CD4-positive, alpha-beta T cell treated with Interleukin-4 for 4 hours (primary cell): ENCODE data around the gene RNF220.
"Not testable (repeated sequence)": the region's sequence is repeated elsewhere in the genome, so short reads cannot be mapped to it uniquely, and the experiment has no call there.

Experiments used
- DNase-seq: peaks from one replicate; pipeline ENCODE4 v3.0.0-alpha.2; 2020

Gene RNF220

DNA sequence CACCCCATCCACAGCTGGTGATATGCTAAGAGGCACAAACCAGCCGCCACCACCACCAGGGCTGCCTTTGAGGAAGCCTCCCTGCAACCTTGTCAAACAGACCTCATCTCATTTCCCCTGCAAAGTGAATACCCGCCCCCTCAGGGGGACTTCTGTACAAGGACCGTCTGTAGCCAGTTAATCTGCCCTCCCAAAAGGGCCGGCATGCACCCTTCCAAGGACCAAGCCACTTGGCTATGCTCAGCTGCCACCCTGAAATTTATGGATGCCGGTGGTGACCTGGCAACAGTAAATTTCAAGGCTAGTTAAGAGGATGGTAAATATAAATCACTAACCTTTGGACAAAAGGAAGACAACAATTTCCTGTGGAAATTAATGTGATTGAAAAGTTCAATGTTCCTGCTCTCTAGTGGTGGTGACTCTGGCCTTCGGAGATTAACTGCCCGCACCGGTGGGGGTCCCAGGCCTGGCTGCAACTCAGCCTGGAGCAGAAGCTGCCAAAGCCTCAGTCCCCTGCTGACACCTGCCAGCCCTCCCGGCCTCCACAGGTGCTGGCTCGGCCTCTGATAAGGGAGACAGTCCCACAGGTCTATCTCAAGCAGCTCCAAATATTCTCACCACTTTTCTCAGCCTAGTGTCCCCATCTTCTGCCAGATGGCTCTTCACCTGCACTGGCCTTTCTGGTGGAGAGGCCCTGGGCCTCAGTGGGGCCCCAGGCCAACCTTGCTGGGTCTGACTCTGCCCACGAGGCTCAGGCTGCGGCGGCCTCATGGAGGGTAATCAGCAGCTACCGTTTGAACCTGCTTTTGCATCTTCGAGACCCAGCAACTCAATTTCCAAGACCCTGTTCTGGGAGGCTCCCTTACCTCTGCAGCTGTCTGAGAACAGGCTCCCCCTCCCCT is 257.0 kb downstream of the RNF220 start:
- DNase-seq, result no peak

DNA sequence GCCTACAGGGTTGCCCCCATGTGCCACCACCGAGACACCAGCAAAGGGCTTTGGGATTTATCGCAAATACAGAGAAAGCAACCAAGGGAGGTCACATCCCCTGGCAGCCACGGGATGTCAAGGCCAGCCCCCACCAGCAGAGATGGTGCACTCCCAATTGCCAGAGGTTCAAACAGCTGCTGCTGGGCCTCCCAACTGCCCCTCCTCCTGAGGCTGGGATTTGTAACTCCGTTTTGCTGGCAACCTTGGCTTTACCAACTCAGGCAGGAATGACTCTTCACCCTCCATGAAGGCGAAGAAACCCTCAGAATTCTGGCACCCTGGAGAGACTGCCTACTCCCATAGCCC is 257.6 kb downstream of the RNF220 start:
- DNase-seq, result no peak

DNA sequence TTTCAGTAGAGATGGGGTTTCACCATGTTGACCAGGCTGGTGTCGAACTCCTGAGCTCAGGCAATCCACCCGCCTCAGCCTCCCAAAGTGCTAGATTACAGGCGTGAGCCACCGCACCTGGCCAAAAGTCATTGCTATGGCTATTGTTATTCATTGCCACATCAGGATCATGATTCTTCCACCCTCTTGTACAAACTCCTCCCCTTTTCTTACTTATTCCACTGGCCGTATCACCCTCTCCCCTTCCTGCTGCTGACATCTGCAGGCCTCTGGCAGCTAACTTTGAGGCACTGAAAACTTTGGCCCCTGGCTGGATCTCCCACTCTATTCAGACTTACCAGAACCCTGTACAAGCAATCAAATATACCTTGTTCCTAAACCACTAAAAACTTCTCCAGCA is 258.4 kb downstream of the RNF220 start:
- no peak for DNase-seq

DNA sequence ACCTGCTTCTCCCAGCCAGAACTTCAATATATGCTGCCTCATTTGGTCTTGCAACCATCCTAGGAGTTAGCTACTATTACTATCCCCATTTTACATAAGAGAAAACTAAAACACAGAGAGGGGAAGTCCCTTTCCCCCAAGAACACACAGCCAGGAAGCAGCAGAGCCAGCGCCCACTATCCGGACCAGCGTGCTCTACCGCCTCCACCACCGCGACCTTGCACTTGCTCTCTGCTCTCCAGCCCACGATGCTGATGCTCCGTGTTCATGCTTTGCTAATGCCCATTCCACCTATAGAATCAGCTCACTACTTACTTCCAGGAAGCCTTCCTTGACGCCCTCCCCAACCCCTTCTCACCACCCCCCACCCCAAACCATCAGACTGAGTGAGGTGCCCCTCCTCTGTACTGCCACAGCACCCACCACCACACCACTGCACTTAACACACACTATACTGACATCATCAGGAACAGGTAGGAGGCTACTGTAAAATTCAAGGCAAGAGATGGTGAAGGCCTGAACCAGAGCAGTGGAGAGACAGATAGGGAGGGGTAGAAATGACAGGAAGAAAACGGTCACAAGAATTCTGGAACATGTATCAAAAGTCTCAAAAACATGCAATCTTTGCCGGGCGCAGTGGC is 259.8 kb downstream of the RNF220 start:
- no peak for DNase-seq

DNA sequence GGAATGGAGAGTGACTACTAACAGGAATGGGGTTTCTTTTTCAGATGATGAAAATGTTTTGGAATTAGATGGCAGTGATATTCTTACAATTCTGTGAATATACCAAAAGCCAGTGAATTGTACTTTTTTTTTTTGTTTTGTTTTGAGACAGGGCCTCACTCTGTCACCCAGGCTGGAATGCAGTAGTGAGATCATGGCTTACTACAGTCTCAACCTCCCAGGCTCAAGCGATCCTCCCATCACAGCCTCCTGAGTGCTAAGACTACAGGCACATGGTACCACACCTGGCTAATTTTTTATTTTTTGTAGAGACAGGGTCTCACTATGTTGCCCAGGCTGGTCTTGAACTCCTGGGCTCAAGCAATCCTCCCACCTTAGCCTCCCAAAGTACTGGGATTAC is 261.7 kb downstream of the RNF220 start:
- not testable (repeated sequence) for DNase-seq

DNA sequence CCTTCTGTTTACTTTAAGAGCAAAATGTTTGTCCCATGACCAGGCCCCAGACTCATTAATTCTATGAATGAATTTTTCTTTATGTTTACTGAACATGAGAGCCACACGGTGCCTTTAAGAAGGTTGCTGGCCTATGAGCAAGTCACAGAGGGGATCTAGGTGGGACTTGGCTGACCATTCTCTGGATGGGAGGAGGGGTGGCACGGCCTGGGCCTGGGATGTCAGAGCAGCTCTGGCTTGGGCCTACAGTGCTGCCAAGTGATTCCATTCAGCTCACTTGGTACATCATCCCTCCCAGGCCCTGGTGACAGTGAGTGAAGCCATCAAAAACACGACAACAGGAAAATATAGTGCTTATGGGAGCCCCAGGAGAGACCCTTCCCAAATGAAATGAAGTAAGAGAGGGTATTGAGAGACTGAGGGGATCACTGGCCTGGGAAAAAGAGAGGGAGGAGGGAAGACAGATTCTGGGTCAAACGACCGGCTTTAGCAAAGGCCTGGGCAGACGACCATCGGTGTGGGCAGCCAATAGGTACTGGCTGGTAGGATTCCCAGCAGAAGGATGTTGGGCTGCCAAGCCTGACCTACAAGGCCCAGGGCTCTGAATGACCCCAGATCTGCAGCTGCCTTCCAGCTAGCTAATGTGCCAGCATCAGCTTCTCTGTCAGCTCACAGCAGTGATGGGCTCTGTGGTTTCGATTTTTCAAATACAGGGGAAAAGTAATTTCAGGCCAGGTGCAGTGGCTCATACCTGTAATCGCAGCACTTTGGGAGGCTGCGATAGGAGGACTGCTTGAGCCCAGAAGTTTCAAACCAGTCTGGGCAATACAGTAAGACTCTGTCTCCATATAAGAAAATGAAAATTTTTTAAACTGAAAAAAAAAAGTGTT is 265.9 kb downstream of the RNF220 start:
- DNase-seq, result no peak

DNA sequence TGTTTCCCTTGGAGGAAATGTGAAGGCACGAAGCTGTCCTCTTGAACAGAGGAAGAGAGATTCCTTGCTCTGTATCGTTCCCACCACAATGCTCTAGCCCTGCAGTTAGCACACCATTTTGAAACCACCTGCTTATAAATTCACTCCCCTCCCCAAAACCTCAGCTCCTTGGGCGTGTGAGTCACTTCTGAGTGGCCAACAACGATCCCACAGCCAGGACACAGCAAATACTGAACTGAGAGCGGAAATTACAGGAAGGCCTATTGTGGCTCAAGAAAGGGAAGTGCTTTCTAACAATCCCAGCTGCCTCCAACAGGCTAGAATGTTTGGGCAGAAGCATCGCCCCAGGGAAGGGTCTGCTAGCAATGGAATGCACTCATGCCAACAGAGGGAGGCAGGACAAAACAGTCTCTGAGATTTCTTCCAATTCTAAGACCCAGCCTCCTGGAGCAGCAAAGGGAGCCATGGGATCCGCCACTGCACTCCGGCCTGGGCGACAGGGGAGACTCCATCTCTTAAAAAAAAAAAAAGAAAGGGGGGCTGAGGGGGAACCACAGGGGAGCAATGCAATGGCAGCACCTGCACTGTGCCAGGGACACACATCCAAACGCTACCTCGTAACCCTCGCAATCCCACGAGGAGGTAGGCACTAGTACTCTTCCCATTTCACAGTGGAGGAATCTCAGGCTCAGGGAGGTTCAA is 267.4 kb downstream of the RNF220 start:
- DNase-seq, result peak; percentile 22

DNA sequence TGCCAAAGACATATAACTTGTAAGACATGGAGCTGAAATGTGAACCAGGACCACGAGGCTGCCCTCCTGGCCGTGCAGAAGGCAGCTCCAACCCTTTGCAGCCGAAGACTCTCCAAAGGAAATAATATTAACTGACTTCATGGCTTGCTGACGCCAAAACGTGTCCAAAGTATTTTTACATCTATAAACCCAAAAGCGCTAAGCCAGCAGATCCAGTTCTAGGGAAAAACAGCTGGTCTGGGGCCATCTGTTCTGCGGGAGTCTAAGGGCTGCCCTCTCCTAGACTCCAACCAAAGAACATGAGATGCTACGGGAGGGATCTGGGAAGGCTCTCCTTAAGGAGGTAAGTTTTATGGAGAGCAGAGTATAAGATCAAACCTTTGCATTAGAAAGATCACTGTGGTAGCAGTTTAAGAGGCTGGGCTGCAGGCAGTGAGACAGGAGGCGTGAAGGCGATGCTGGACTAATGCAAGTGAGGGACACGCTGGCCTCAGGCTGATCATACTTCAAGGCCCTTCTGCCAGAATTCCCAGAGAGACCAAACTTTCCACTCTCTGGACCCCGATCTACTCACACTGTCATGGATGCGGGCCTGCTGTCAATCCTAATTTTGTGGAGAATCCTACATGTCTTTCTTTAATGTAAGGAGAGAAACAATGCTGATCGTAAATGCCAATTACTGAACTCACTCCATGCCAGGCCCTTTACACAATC is 268.1 kb downstream of the RNF220 start:
- DNase-seq, result no peak

DNA sequence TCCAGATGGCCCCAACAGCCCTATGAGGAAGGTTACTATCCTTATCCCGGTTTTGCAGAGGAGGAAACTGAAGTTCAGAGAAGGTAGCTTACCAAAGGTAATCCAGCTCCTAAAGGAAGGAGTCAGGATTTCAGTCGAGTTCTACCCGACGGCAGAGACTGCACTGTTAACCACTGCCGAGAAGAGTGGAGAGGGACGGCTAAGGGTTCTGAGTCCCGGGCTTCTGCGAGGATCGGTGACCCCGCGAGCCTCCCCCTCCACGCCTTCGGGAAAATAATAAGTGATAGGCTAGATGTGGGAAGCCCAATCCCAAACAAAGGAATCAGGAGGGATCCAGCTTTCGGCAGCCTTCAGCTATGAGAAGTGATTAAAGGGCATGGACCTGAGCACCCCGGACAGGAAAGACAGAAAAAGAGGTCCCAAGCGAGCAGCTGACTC is 268.6 kb downstream of the RNF220 start:
- no peak for DNase-seq

DNA sequence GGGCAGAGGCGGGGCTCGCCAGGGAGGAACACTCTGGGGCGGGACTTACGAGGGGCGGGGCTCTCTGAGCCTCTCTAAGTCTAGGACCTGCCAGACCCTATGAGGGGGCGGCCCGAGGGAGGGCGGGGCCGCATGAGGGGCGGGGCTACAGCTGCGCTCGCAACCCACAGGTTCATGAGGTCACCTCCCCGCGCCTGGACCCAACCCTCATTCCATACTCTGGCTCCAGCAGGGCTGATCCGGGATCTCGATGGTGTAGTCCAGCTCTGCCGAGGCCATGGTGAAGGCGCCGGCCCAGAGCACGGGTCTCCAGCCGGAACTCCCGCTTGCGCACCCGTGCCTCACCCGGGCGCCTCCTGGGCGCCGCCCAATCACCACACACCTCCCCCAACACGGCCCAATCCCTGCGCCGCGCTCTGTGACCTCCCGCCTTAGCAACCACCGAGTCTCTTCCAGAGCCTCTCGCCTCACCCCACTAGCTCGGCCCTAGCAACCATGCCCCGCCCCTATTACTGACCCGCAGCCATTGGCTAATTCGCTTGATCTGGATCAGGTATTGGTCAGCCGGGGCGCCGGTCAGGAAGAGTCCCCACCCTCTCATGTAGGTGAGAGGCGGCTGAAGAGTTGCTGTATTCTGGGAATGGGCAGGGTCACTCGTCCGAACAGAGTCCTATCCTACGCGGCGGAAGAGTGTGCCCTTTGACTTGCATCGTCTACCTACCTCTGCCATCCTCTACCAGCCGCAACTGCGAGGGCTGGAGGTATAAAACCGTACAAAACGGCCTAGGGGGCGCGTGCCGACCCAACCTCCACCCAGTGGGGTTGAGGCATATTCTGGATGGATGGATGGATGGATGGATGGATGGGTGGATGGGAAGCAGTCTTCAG is 269.3 kb downstream of the RNF220 start, which contains the start of the genes ARMH1 and TMEM53:
TSS of gene ARMH1 (plus strand) at position 602 of the 888 bp plus-strand sequence. CDS start 14,984 bp downstream, outside the sequence.
TSS of gene TMEM53 (minus strand) at position 369 of the 888 bp plus-strand sequence. CDS start at position 279, 90 bp downstream.
- DNase-seq, result peak; percentile 99

DNA sequence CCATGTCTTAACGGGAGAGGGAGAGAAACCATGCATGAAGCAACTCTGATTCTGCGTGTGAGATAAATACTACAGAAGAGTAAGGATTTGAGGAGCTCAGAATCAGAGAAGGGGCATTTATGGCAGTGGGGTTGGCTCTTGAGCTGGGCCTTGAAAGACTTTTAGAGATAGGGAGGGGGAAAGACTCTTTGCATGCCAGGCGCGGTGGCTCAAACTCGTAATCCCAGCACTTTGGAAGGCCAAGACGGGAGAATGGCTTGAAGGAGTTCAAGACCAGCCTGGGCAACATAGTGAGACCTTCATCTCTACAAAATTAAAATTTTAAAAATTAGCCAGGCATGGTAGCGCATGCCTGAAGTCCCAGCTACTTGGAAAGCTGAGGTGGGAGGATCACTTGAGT is 270.1 kb downstream of the RNF220 start:
- DNase-seq, result no peak

DNA sequence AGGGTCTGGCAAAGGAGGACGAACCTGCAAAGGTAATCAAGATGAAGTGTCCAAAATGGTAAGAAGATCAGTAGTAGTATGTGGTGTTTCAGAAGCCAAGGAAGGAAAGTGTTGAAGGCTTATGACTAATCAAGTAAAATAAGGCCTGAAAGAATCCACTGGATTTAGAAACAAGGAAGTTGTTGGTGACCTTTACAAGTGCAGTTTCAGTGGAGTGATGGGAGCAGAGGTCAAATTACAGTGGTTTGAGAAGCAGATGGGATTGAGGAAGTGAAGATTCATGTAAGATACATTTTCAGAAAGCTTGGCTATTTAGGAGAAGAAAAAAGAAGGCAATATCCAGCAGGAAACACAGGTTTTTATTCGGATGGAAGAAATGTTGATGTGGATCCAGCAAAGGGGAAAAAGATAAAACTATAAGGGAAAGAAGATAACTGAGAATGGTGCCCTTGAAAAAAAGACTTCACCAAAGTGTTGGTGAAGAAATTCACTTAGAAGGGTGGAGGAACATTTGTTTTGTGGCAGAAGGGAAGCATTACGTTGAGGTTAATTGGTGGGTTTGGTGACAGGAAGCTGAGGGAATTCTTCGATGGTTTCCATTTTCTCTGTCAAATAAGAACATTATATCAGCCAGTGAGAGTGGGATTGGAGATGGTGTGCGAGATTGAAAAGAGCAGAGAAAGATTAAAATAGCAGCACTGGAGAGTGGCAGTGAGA is 271.6 kb downstream of the RNF220 start:
- peak; percentile 11 for DNase-seq

DNA sequence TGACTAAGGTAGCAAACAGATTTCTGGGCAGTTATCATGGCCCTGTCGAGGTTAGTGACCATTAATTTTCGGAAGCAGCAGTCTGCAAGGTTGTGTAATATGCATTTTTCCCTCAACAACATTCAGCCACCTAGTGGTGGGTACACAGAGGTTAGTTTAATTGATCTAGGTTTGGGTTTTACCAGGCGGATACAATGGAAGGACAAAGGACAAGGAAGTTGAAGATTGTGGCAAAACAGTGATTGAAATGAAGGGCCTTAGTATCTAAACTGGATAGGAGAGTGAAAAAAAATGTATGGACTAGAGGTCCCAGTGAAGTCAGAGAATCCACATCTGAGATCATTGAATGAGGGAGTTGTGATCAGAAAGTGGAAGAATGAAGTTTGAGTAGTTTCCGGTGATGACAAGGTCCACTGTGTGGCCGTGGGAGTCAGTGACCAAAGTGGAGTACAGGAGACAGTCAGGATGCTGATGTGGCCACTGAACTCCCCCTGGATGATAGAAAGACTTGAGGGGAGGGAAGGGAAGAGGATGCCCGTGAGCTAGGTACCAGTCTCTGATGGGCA is 272.2 kb downstream of the RNF220 start:
- DNase-seq, result peak; percentile 32

DNA sequence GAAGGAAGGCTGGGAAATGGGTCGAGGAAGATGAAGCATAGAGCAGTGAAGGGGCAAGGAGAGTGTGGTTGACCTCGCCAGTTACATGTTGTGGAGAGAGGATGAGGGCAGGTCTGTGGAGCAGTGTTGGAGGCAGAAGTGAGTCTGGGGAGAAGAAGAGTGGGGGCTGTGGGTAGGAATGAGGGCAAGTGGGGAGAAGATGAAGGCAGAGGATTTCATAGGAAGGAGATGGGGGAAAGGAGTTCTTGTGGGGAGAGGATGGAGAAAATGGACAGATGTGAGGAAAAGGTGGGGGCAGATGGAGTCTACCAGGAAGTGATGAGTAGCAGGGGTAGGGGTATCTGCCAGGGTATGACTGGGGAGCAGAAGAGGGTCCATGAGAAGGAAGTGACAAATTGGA is 273.1 kb downstream of the RNF220 start:
- no peak for DNase-seq

DNA sequence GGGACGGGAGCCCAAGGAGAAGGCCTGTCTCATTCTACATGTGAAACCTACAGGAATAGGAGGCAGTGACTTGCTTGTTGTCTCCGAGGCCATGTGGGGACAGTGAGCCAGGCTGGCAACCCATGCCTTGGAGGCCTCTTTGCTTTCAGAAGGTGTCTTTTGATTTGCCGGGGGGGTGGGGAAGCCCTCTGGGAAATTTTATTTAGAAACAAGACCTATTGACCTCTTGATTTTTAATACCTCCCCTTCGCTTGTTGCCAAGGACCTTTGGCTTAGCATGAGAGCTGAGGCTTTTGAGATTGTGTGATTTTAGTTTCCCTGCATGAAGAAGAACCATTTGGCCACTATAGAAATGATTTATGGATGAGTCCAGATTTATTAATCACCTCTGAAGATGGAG is 273.6 kb downstream of the RNF220 start:
- no peak for DNase-seq

DNA sequence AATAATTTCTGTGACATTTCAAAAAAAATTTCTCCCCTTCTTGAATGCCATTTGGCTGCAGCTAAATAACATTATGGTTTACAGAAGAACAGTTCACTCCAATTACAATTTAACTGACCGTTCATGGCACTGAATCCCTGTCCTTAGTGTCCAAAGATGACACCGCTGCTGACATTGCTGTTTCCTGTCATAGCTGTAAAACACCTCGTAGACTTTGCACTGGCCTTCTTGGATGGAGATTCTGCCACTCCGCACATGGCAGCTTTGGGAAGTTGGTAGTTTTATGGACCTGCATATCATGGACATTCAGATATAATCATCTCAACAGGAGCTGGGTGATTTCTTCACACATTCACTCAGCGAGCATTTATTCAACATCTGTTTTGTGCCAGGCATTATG is 274.4 kb downstream of the RNF220 start:
- DNase-seq, result no peak

DNA sequence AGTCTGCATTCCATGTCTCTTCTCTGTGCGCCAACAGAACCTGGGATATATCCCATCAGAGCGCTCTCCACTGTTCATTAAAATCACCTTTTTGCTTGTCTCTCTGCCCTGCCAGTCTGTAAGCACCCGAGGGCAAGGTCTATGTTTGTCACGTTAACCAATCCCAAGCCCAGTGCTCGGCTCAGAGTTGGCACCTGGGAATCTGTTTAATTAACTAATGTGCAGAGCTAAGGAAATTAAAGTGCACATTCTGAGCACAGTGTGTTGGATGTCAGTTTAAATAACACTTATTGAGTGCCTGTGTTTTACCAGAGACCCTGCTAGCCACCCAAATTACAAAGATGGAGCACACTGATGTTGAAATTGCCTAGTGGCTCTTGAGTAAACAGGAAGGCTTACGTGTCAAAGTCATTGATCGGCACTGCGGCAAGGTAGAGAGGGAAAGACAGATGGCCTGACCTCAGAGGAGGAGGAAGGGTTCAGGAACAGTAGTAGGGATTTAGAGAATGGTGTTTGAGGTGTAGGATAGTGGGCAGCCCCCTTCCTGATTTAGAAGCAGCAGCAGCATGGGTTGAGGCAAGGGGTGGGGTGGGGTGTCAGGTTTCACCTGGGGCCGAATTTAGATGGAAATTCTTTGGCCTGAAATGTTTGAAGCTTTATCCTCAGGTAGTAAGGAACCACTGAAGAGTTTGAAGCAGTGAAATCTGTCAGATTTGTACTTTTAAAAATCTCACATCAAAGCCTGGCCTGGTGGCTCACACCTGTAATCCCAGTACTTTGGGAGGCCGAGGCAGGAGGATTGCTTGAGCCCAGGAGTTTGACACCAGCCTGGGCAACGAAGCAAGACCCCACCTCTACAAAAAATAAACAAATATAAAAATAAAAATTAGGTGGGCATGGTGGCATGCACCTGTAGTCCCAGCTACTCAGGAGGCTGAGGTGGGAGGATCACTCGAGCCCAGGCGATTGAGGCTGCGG is 277.1 kb downstream of the RNF220 start:
- no peak for DNase-seq

DNA sequence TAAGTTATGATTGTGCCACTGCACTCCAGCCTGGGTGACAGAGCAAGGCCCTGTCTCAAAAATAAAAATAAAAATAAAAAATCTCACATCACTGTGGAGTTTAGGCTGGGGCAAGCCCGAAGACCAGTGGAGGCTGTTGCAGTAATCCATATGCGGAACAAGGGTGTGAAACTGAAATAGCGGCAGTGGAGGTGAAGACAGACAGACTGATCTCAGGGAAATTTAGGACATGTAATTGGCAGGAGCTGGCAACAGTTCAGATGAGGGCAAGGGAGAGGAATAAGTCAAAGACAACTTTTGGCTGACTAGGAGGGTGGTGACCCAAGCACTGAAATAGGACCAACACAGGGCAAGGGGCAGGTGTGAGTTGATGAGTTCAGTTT is 277.8 kb downstream of the RNF220 start:
- no peak for DNase-seq
